ENCODE data around the gene PDX1. TPM values are rescaled to one million over a fixed set of nuclear protein-coding genes. Genes with fewer than 3 reads are reported as not detected.
"Not testable (repeated sequence)": the region's sequence is repeated elsewhere in the genome, so short reads cannot be mapped to it uniquely, and the experiment has no call there.

The PDX1 gene
- total and polyA plus RNA-seq, 2 donors, result 0.05 TPM; not detected in 1

DNA sequence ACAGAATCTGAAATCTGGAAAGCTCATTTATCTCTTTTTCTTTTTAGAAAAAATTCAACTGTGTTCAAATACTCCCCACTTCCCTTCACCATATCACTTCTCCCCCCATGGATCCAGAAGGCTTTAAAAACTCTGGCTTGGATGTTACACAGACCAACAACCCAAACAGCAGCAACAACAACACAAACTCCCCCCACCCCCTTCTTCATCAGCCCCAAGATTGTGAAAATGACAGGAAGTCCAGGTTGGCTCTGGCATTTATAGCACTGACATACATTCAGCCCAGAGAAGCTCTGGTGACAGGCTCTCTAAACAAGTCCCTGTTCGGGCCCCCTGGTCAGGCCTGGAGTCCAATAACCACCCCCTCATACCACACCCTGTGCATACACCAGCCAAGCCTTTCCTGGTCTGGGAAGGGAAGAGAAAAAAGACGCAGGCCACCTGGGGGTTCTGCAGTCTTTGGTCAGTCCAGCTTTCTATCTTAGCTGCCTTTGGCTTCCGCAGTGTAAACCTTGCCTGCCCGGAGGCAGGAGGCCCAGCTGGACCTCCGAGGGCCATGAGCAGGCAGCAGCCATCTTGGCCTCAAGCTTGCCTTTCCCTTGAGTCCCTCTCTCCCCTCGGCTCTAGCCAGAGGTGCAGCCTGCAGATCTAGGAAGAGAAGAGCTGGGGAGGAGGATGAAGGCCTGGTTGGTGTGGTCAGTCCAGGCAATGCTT is 42.5 kb downstream of the PDX1 start:
- Histone ChIP-seq H3K4me3 (ENCODE audit: low read length in 2 of 2) (no peak overlapping the region), H3K4me1 (ENCODE audit: control insufficient read depth in 2 of 2, insufficient read depth in 2 of 2, low read length in 2 of 2) (peaks cover 0 to 3% of the 10 kb centered on the region in 2 donors), H3K9me3 (ENCODE audit: control insufficient read depth in 2 of 2, insufficient read depth in 1 of 2, low read length in 1 of 2) (no peaks in the 10 kb centered on the region), H3K36me3 (ENCODE audit: control insufficient read depth in 2 of 2, insufficient read depth in 2 of 2, low read length in 1 of 2) (no peaks in the 10 kb centered on the region), H3K27ac (ENCODE audit: low read depth in 1 of 2, low read length in 1 of 2) (no peak overlapping the region), H3K27me3 (ENCODE audit: control insufficient read depth in 2 of 2, insufficient read depth in 1 of 2, low read length in 1 of 2) (peaks cover 83 to 100% of the 10 kb centered on the region in 2 donors)
- DNase-seq (ENCODE audit: low read depth in 6 of 9, low spot score in 9 of 9), result no peak
- WGBS, result 46% methylated on average over 6 of the region's 6 CpGs

DNA sequence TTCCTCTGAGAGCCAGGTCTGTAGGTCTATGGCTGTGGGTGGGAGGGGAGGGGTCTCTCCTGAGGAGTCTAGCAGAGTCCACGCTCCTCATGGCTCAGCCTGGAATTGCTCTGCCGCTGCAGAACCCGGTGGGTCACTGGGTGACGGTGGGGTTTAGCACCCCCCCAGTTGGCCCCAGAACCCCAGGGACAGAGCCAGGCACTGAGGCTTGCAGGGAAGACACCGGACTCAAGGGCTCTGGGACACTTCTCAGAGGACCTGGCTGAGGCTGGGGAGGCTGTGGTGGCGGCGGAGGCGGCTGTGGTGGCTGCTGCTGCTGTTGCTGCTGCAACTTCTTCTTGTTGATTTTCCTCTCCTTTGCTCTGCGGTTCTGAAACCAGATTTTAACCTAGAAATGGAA is 43.2 kb downstream of the PDX1 start:
- no peak overlapping the region for H3K4me3 ChIP-seq (ENCODE audit: low read length in 2 of 2)
- peaks cover 0 to 3% of the 10 kb centered on the region in 2 donors for H3K4me1 ChIP-seq (ENCODE audit: control insufficient read depth in 2 of 2, insufficient read depth in 2 of 2, low read length in 2 of 2)
- H3K9me3 ChIP-seq (ENCODE audit: control insufficient read depth in 2 of 2, insufficient read depth in 1 of 2, low read length in 1 of 2), result no peaks in the 10 kb centered on the region
- WGBS, result 60% methylated on average over 9 of the region's 9 CpGs
- no peaks in the 10 kb centered on the region for H3K36me3 ChIP-seq (ENCODE audit: control insufficient read depth in 2 of 2, insufficient read depth in 2 of 2, low read length in 1 of 2)
- H3K27me3 ChIP-seq (ENCODE audit: control insufficient read depth in 2 of 2, insufficient read depth in 1 of 2, low read length in 1 of 2), result peaks cover 87 to 100% of the 10 kb centered on the region in 2 donors
- no peak overlapping the region for H3K27ac ChIP-seq (ENCODE audit: low read depth in 1 of 2, low read length in 1 of 2)
- DNase-seq (ENCODE audit: low read depth in 6 of 9, low spot score in 9 of 9), result no peak

DNA sequence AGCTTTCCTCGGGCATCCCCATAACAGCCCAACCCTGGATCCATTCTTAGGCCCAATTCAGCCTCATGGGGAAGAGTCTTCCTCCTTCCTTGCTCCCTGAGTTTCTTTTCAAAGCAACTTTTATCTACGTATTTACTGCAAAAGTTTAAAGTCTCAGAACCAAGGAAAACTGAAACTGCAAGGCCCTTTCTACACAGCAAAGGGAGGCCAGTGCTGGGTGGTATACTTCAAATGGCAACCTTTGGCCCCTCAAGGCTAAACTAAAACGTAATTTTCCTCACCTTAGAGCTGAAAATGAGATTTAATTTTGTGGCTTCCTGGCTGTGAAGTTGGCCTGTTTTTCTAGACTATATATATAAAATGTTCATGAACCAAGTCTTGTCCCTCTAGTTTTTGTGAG is 43.7 kb downstream of the PDX1 start:
- Histone ChIP-seq H3K4me3 (ENCODE audit: low read length in 2 of 2) (no peak overlapping the region), H3K27me3 (ENCODE audit: control insufficient read depth in 2 of 2, insufficient read depth in 1 of 2, low read length in 1 of 2) (peaks cover 91 to 100% of the 10 kb centered on the region in 2 donors), H3K27ac (ENCODE audit: low read depth in 1 of 2, low read length in 1 of 2) (no peak overlapping the region), H3K4me1 (ENCODE audit: control insufficient read depth in 2 of 2, insufficient read depth in 2 of 2, low read length in 2 of 2) (peaks cover 0 to 3% of the 10 kb centered on the region in 2 donors), H3K9me3 (ENCODE audit: control insufficient read depth in 2 of 2, insufficient read depth in 1 of 2, low read length in 1 of 2) (no peaks in the 10 kb centered on the region), H3K36me3 (ENCODE audit: control insufficient read depth in 2 of 2, insufficient read depth in 2 of 2, low read length in 1 of 2) (no peaks in the 10 kb centered on the region)
- WGBS, result 70% methylated on average over 3 of the region's 3 CpGs
- no peak for DNase-seq (ENCODE audit: low read depth in 6 of 9, low spot score in 9 of 9)

DNA sequence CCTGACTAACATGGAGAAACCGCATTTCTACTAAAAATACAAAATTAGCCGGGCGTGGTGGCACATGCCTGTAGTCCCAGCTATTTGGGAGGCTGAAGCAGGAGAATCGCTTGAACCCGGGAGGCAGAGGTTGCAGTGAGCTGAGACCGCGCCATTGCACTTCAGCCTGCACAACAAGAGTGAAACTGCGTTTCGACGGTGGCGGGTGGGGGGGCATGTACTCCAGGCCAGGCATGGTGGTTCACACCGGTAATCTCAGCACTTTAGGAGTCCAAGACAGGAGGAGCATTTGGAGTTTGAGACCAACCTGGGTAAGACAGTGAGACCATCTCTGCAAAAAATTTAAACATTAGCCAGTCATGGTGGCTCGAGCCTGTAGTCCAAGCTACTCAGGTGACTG is 44.4 kb downstream of the PDX1 start:
- peaks cover 91 to 100% of the 10 kb centered on the region in 2 donors for H3K27me3 ChIP-seq (ENCODE audit: control insufficient read depth in 2 of 2, insufficient read depth in 1 of 2, low read length in 1 of 2)
- DNase-seq (ENCODE audit: low read depth in 6 of 9, low spot score in 9 of 9); H3K4me3 ChIP-seq (ENCODE audit: low read length in 2 of 2); H3K9me3 ChIP-seq (ENCODE audit: control insufficient read depth in 2 of 2, insufficient read depth in 1 of 2, low read length in 1 of 2); H3K27ac ChIP-seq (ENCODE audit: low read depth in 1 of 2, low read length in 1 of 2); H3K4me1 ChIP-seq (ENCODE audit: control insufficient read depth in 2 of 2, insufficient read depth in 2 of 2, low read length in 2 of 2); H3K36me3 ChIP-seq (ENCODE audit: control insufficient read depth in 2 of 2, insufficient read depth in 2 of 2, low read length in 1 of 2): not testable (repeated sequence)
- 63% methylated on average over 13 of the region's 13 CpGs for WGBS

DNA sequence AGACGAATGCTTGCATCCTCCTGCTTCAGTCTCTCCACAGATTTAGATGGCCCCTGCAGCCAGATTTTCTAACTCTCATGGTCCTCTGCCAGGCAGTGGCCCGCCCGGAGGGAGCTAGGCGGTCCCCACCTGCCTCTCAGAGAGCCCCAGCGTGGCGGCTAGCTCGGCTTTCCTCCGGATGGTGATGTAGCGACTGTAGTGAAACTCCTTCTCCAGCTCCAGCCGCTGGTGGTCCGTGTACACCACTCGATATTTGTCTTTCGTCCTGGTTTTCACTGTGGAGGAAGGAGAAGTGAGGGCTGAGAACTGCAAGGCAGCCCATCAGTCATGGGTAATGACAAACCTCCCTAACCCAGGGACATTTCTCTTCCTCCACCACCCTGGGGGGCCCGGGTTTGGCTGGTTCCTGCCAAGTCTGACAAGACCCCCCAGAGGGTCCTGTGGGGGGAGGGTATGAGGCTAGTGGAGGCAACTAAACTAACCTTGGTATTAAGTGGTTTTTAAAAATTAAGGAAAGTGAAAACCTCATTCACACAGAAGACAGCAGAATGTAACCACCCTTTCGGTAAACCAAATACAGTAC is 45.0 kb downstream of the PDX1 start:
- WGBS, result 23% methylated on average over 15 of the region's 15 CpGs
- Histone ChIP-seq H3K27ac (ENCODE audit: low read depth in 1 of 2, low read length in 1 of 2) (no peak overlapping the region), H3K9me3 (ENCODE audit: control insufficient read depth in 2 of 2, insufficient read depth in 1 of 2, low read length in 1 of 2) (no peaks in the 10 kb centered on the region), H3K4me1 (ENCODE audit: control insufficient read depth in 2 of 2, insufficient read depth in 2 of 2, low read length in 2 of 2) (peaks cover 0 to 3% of the 10 kb centered on the region in 2 donors), H3K36me3 (ENCODE audit: control insufficient read depth in 2 of 2, insufficient read depth in 2 of 2, low read length in 1 of 2) (no peaks in the 10 kb centered on the region), H3K27me3 (ENCODE audit: control insufficient read depth in 2 of 2, insufficient read depth in 1 of 2, low read length in 1 of 2) (peaks cover 90 to 100% of the 10 kb centered on the region in 2 donors), H3K4me3 (ENCODE audit: low read length in 2 of 2) (no peak overlapping the region)
- no peak for DNase-seq (ENCODE audit: low read depth in 6 of 9, low spot score in 9 of 9)

DNA sequence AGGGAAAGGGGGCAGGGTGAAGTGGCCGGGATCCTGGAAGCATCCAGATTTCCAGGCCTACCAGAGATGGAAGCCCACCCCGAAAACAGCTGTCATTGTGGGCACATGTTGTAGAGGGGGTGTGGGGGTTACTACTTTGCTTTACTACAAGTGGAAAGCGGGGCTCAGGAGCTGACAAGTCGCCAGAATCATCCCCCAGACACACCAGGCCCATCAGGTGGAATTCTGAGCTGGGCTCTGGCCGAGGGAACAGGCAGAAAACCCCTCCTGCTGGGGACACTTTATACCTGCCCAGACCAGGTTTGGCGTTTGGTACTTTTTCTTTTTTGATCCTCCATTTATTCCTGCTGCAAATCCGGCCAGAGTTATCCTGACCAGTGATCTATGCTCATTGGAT is 45.5 kb downstream of the PDX1 start:
- peaks cover 87 to 100% of the 10 kb centered on the region in 2 donors for H3K27me3 ChIP-seq (ENCODE audit: control insufficient read depth in 2 of 2, insufficient read depth in 1 of 2, low read length in 1 of 2)
- WGBS, result 58% methylated on average over 7 of the region's 7 CpGs
- no peaks in the 10 kb centered on the region for H3K9me3 ChIP-seq (ENCODE audit: control insufficient read depth in 2 of 2, insufficient read depth in 1 of 2, low read length in 1 of 2)
- no peaks in the 10 kb centered on the region for H3K36me3 ChIP-seq (ENCODE audit: control insufficient read depth in 2 of 2, insufficient read depth in 2 of 2, low read length in 1 of 2)
- H3K4me1 ChIP-seq (ENCODE audit: control insufficient read depth in 2 of 2, insufficient read depth in 2 of 2, low read length in 2 of 2), result peaks cover 0 to under 1% of the 10 kb centered on the region in 2 donors
- no peak overlapping the region for H3K4me3 ChIP-seq (ENCODE audit: low read length in 2 of 2)
- DNase-seq (ENCODE audit: low read depth in 6 of 9, low spot score in 9 of 9), result no peak
- H3K27ac ChIP-seq (ENCODE audit: low read depth in 1 of 2, low read length in 1 of 2), result no peak overlapping the region

DNA sequence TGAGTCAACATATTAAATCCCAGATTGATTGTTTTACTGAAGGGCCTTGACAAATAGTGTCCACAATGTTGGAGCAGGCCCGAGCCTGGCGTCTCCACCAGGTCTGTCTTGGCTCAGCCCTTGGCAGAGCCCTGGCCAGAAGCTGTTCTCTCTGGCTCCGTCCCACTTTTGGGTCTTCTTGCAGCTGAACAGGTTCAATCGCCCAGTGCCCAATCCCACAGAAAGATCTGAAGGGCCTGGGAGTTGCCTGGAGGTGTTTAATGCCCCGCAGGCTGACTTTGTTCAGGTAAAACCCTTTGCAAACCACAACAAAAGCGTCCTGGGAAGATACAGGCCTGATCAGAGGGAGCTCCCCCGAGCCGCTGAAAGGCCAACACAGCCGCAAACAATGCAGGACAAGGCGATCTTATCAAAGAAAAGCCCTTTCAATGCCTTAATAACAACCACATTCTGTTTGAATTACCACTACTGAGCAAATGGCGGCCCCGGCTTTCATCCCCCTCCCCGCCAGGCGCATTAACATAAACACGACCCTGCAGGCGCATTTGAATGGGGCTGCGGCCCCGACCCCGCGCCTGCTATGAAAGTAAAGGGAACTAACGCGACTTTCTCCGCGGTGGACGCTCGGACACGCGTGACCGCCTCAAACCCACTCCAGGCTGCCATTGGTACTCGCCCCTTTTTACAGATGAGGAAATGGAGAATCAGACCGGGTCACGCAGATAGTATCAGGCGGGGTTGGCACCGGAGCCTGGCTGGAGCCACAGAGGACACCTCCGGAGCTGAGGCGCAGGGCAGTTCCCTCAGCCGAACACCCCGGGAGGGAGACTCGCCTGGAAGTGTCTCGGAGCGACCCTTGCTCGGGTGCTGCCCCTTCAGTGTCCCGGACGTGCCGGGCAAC is 46.2 kb downstream of the PDX1 start:
- H3K9me3 ChIP-seq (ENCODE audit: control insufficient read depth in 2 of 2, insufficient read depth in 1 of 2, low read length in 1 of 2), result no peaks in the 10 kb centered on the region
- 15% methylated on average over 45 of the region's 45 CpGs for WGBS
- H3K27ac ChIP-seq (ENCODE audit: low read depth in 1 of 2, low read length in 1 of 2), result no peak overlapping the region
- peaks cover 87 to 100% of the 10 kb centered on the region in 2 donors for H3K27me3 ChIP-seq (ENCODE audit: control insufficient read depth in 2 of 2, insufficient read depth in 1 of 2, low read length in 1 of 2)
- H3K4me3 ChIP-seq (ENCODE audit: low read length in 2 of 2), result no peak overlapping the region
- H3K36me3 ChIP-seq (ENCODE audit: control insufficient read depth in 2 of 2, insufficient read depth in 2 of 2, low read length in 1 of 2), result no peaks in the 10 kb centered on the region
- DNase-seq (ENCODE audit: low read depth in 6 of 9, low spot score in 9 of 9), result no peak
- no peaks in the 10 kb centered on the region for H3K4me1 ChIP-seq (ENCODE audit: control insufficient read depth in 2 of 2, insufficient read depth in 2 of 2, low read length in 2 of 2)

DNA sequence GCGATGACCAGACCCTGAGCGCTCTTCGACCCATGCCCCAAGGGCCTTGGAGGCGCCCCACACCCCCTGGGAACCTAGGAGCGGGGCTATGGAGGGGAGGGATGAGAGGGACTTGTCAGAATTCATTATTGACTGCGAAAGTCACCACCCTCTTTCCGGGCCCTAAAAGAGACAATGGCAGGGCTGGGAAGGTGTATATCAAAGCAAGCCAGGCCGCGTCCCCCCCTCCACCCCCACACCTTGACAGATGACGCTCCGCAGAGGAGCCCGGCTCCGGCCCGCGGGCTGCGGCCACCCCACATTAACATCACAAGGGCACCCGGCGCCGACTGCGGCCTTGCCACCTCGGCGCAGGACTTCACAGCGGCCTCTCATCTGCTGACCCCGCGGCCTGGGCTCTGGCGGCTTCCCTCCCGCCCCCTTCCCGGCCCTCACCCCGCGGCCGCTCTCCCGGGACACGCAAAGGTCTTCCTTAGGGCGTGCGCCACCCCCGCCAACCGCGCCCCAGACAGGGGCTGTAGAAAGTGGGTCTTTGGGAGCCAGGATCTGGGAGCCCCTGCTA is 46.9 kb downstream of the PDX1 start:
- H3K27ac ChIP-seq (ENCODE audit: low read depth in 1 of 2, low read length in 1 of 2), result no peak overlapping the region
- no peaks in the 10 kb centered on the region for H3K9me3 ChIP-seq (ENCODE audit: control insufficient read depth in 2 of 2, insufficient read depth in 1 of 2, low read length in 1 of 2)
- no peaks in the 10 kb centered on the region for H3K36me3 ChIP-seq (ENCODE audit: control insufficient read depth in 2 of 2, insufficient read depth in 2 of 2, low read length in 1 of 2)
- H3K4me3 ChIP-seq (ENCODE audit: low read length in 2 of 2), result no peak overlapping the region
- 8% methylated on average over 38 of the region's 38 CpGs for WGBS
- H3K4me1 ChIP-seq (ENCODE audit: control insufficient read depth in 2 of 2, insufficient read depth in 2 of 2, low read length in 2 of 2), result no peaks in the 10 kb centered on the region
- H3K27me3 ChIP-seq (ENCODE audit: control insufficient read depth in 2 of 2, insufficient read depth in 1 of 2, low read length in 1 of 2), result peaks cover 87 to 100% of the 10 kb centered on the region in 2 donors
- DNase-seq (ENCODE audit: low read depth in 6 of 9, low spot score in 9 of 9), result no peak

Measured in thymus (tissue), 11 donors.